CD4-positive, alpha-beta T cell treated with Interleukin-6 at 100 ng/mL for 8 hours (primary cell): ENCODE data around the gene KCNN2.
"Not testable (repeated sequence)": the region's sequence is repeated elsewhere in the genome, so short reads cannot be mapped to it uniquely, and the experiment has no call there.

Source experiments
- DNase-seq: peaks from one replicate; pipeline ENCODE4 v3.0.0-alpha.2; 2020; ENCODE audit warnings: mixed read lengths, low spot score

The KCNN2 gene

DNA sequence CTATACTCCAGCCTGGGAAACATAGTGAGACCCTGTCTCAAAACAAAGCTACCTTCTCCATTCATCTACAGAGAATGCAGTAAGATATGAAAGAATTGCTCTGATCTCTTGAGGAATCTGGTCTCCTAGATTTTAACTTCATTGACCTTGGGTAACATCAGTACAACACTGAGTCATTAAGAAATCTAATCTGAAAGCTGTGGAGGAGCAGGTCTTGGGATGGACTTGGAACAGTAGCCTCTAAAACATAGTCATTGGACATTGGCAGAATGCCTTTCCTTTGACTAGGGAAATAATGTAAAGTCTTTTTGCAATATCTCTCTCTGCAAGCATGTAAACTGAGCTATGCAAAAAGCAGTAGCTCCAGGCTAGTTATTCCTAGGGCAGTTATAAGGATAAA lies 58.1 kb downstream of the KCNN2 start:
- DNase-seq, result no peak

DNA sequence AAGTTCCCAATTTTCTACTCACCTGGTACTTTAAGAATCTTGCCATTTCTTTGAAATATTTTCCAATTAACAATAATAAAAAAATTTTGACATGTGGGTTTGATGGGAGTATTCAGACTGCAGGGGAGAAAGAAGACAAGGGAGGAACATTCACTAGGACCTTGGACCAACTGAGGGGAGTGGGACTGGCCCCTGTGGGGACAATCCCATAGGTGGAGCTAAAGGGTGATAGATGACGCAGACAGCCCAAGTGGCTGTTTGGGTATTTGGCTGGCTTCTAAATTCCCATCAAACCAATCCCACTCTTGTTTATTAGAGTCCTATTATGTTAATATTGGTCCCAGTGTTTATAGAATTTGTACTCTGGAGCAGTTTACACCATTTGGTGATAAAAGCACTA lies 65.3 kb downstream of the KCNN2 start:
- no peak for DNase-seq

DNA sequence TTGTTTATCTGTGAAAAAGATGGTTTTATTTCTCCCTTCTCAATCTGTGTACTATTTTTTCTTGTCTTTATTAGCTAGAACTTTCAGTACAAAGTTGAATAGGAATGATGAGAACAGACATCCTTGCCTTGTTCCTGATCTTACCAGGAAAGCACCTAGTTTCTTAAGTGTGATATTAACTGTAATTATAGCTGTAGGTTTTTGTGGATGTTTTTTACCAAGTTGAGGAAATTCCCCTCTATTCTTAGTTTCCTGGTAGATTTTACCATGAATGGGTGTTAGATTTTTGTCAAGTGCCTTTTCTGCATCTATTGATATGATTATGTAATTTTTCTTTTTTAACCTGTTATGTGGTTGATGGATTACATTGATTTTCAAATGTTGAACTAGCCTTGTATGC lies 68.7 kb downstream of the KCNN2 start:
- DNase-seq, result no peak

DNA sequence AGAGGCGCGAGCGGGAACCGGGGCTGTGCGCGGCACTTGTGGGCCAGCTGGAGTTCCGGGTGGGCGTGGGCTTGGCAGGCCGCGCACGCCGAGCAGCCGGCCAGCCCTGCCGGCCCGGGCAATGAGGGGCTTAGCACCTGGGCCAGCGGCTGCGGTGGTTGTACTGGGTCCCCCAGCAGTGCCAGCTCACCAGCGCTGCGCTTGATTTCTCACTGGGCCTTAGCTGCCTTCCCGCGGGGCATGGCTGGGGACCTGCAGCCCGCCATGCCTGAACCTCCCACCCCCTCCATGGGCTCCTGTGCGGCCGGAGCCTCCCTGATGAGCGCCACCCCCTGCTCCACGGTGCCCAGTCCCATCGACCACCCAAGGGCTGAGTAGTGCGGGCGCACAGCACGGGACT lies 70.8 kb downstream of the KCNN2 start:
- DNase-seq, result not testable (repeated sequence)

DNA sequence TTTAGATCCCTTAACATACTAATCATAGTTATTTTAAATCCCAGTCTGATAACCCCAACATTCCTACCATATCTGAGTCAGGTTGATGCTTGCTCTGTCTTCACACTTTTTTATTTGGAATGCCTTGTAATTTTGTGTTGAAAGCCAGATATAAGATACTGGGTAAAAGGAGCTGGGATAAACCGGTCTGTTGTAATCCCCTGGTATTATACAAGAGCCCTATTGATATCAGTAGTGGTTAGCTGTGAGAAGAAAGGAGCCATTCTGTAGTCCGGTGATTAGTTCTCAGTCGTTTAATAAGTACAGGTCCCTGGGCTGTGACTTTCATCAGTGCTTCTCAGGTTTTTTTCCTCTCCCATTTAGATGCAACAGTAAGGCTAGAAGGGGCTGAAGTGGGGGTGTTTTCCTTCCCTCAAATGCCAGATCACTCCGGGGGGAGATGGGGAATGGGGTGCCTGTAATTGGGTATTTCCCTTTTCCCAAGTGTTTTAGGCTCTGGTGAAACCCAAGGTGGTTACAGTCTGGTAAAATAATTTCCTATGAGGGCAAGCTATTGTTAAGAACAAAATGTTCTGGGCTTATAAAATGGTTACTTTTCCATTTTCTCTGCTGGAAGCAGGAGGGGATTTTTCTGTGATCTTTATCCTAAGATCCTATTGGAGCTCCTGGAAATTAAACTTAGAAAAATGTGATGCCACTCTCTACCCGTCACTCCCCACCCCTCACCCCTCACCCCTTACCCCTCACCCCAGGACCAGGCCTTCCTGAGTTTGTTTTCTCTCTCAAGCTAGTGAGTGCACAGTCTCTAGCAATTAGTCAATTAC lies 72.7 kb downstream of the KCNN2 start:
- no peak for DNase-seq

DNA sequence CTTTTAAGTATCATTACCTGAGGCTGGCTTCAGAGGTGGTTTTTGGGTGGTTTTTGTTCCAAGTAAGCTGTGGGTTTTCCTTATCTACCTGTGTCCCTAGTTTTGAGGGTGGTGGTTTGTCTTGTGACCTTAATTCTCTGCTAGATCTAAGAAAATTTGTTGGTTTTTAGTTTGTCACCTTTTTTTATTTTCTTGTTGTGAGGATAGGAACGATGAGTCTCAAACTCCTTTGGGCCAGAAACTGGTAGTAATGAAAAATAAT lies 73.3 kb downstream of the KCNN2 start:
- DNase-seq, result no peak

DNA sequence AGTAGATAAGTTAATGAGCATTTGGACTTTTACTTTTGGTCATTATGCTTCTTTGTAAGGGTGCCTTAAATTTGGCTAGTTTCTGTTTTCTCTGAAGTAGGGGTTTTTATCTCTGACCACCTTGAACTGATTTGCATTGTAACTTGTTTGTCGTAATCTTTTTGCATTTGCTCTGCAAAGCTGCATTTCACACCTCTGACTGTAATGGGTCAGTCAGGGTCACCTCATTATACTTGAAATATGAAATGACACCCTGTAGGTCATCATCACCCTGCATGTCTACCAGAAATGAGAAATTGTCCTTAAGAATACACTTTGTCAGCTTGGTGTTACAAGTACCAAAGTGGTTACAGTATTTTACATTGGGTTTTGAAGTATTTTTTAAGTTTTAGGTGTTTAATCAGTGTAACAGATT lies 74.0 kb downstream of the KCNN2 start:
- no peak for DNase-seq

DNA sequence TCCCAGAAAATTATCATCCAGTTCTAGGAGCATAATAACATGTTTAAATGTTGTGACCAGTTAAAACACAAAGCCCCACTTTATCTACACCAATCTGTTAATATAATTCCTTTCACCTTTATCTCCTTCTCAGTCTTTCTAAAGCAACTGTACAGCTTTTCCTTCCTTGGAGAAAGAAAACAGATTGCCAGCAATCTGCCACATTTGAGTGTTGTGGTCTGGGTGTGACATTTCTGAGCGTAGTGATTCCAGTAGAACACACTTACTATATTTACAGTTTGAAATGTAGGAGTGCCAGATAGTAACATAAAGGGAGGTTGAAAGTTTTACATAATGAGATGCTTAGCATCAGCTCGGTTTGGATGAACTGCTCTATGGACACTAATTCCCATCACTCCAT lies 76.1 kb downstream of the KCNN2 start:
- no peak for DNase-seq

DNA sequence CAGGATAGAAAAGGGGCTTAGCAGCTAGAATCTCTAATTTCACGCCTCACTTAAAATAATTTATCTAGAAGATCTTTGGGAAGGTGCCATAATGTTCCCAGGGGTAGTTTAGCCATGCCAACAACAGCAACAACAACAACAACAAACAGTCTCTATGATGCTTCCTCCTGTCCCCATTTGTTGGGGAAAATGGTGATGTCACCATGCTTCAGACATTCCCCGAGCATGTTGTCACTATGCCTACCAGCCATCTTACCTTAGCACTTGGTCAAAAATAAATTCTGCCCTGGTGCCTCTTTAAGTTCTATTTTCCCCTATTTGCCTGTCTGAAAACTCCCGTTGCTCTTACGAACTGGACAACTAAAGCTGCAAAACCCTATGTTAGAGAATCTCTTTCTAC lies 76.6 kb downstream of the KCNN2 start:
- no peak for DNase-seq

DNA sequence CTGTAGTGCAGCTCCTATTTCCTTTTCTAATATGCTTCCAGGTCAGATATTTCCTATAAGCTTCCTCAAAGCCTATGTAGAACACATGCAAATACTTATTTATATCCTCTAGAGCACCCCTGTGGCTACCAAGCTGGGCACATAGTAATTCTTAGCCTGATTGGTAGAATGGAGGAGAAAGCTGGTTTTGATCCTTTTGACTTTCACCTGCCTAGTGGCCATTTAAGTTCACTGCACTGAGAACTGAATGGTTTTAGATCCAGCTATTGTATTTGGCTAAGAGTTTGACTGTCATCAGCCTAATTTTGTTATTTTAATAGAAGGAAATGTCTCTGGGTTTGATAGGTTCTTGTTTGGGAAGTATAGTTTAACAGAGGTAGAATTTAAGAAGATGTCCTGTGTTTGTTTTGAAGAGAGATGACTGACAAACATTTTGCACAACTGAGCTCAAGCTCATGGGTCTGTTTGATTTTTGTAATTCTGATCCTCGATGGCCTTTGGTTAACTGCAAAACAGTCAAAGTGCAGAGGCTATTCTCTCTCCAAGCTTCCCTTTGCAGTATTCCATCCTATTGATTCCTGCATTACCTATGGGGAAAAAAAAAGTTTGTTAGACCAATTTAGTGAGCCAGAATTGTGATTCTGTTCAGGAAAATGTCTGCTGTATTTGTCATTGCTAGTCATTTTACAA lies 85.4 kb downstream of the KCNN2 start:
- DNase-seq, result no peak

DNA sequence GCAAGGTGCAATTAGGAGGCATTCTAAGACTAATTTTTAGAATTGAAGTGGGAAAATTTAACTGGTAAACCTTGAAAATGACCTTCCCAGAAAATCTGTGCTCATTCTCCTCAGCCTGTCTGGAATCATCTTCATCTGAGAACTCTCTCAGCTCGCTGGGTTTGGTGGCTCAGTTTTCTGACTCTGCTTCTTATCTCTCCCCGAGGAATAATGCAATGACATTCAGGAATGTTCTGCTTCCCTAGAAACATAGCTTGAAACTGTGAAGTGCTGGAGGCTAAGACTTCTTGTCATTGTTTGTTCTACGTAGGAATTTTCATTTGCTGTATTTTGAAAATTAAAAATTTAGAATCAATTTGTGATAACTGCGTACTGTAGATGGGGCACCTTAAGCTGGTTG lies 86.6 kb downstream of the KCNN2 start:
- no peak for DNase-seq

DNA sequence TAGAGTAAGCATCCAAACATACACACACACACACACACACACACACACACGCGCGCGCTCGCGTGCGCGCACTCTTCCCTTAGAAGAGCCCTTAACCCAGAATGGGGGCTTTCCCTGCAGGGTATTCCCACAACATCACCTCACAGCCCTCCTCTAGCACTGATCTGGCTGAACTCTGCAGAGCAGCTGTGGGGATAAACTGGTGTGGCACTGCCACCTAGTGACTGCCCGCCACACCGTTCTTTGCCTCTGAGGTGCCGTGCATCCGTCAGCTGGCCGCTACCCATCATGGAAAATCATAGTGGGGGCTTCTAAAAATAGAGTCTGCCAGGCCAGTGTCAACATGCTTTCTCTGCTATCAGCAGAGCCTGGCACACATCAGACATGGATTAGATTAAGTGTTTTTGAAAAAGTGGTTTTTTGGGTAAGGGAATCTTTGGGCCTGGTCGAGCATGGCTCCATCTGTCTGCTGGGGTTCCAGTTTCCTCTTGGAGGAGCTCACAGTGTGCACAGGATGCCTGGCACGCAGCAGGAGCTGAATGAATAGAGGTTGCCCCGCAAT lies 88.1 kb downstream of the KCNN2 start:
- peak; percentile 2 for DNase-seq

DNA sequence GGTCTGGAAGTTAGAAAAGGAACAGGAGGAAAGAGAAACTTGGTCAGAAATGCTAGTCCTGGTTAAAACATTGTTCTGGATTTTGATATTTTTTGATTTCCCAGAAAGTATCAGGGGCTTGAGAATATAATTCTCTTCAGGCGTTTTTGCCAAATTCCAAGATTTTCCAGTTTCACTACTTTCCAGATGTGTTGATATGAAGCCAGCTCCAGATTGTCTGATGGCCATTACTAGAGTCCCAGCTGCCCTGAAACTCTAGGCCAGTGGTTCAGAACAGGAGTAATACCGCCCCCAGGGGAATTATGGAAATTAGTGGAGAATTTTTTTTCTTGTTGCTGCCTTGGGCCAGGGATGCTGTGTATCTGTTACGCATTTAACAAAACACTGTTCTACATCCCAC lies 88.6 kb downstream of the KCNN2 start:
- DNase-seq, result no peak

DNA sequence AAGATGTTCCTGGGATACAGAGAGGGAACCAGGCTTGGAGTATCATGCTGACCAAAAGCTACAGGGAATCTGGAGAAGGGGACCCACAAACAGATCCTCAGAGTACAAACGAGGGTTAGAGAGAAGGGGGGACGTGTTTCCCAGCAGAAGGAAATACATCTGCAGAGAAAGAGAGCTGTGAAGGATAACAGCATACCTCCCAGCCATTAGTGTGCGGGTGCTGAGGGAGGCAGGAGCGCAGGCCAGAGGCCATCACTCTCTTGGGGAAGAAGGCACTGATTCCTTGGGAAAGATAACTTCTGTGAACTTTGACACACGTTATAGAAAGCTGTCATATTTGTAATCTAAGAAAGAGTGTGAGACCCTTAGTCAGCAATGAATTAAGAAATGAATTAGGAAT lies 96.9 kb downstream of the KCNN2 start:
- DNase-seq, result no peak

DNA sequence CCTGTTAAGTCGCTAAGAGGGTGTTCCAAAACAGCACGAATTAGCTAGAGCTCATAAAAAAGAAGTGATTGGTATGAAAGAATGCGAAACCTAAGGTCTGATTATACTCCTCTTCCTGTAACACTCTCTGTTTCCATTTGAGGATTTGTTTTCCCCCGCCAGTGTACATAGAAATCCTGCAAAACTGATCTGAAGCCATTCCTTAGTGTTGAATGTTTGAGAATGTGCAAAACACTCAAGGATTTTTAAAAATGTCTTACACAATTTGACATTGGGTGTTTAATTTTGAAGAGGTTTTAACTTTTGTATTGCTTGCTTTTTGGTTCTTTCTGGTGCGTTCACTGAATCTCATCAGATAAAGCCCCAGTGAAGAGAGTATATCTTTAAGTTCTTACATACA lies 105.3 kb downstream of the KCNN2 start:
- no peak for DNase-seq

DNA sequence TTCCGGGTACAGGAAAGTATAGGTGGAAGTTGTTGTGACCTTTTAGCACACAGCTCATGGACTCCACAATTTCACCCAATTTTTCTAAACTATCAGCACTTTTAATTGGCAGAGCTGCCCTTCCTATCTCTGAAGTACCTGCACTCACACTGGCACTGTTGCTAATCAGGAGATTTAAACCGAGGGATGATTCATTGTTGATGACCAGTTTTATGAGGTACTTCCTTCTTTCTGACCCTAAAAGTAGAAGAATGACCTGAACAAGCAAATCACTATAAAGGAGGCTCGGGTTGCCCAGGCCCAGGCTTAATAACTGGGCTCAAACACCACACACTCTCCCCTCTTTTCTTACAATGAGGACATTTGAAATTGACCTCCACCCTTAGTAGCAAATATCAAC lies 105.9 kb downstream of the KCNN2 start:
- no peak for DNase-seq

DNA sequence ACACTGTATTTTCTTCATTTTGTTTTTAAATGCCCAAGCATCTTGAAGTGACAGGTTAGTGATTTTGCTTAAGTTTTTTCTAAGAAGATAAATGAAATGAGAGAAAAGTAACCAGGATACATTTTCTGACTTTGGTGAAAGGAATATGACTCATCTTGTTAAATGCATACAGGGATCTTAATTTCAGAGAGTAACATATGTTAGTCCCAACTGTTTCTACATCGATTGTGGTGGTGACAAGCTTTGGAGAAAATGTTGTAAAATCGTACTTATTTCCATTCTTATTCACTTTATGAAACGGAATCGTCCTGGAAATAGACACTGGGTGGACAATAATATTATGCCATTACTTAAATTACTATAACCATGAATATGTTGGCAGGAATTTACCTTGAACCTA lies 107.5 kb downstream of the KCNN2 start:
- no peak for DNase-seq

DNA sequence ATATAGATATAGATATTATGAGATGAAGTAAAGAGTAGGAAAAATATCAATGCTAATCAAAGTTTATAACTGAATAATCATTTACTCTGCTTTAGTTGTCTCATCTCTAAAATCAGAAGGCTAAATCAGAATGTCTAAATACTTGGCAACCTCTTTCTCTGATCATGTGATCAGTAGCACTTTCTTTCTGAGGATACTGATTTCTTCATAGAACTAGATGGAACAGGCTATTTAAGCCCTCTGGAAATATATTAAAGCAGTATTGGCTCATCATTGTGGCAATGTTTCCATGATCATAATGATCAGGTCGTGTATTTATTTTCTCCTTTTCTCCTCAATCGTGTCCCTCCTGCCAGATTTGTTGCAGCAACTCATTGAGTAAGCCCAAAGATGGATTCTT lies 109.7 kb downstream of the KCNN2 start:
- no peak for DNase-seq

DNA sequence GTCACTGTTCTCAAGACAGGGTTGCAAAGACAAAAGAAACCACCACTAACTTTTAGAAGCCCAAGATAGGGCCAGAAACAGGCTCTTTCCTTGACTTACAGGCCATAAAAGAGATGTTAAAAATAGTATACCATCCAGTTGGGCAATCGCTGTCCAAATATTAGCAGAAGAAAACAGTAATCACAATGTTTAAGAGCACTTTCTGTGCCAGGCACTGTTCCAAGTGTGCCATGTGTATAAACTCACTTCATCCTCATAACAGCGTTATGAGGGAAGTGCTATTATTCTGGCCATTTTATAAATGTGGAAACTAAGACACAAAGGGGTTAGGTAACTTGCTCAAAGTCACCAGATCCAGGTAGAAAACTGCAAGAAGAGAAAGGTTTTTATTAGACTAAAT lies 111.7 kb downstream of the KCNN2 start:
- no peak for DNase-seq

DNA sequence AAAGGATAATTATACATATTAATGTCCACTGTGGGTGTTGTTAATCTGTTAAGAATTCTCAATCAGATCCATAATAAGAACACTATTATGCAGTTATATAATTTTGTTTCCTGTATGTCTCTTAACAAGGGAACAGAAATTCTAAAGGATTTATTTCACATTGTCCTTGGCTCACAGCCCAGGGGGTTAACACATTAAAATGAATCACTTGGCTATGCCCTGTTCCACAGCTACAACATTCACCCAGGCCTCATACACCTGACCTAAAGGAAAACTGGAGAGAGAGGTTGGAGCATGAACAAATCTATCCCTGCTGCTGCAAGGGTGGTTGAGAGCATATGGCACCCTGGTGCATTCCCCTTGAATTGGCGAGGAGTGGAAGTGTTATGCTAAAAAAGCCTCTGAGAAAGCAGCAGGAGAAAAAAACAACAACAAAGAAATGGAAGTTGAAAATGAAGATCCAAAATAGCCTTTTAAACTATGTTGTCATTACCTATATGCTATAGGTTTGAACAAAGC lies 116.0 kb downstream of the KCNN2 start:
- no peak for DNase-seq

DNA sequence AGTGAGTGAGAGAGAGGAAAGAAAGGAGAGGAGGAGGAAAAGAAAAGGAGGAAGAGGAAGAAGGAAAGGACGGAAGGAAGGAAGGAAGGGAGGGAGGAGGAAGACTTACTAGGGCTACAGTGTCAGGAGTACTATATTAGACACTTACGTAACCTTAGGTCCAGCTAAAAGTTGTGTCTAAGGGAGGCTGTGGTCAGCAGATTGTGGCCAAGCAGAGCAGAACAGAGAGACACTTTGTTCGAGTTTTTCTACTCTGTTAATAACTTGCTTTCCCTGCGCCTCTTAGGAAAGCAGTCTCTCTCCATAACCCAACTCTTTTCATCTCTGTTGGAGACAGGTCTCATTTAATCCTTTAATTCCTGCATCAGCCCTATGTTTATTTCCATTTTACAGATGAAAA lies 138.9 kb downstream of the KCNN2 start:
- DNase-seq, result no peak

DNA sequence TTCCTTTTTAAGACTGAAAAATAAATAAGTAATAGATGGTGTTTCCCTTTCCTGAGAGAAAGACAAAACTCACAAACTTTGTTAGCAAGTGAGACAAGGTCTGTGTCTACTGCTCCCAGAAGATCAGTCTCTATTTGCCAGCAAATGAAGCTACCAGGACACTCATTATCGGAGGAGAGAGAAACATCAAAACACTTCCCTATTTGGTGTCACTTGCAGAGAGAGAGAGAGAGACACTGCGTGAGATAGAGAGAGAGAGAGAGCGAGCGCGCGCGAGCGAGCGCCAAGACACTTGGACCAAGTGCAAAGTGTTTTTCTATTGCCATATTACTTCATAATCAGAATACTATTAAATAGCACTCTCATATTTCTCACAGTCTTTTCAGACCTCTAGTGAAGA lies 142.7 kb downstream of the KCNN2 start:
- no peak for DNase-seq

DNA sequence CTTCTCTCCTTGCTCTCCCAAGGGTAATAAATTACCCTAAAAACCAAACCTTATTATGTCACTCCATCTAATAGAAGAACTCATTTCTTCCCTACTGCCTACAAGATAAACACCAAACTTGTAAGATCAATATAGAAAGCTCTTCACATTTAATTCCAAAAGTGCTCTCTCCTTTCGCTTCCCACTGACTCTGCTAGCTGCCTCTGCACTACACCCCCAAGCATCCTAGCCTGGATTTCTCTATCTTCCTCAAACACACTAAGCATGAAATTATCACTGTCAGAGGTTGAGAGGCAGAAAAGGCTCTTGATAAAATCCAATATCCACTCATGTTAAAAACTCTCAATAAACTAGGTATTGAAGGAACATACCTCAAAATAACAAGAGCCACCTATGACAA lies 162.4 kb downstream of the KCNN2 start:
- no peak for DNase-seq

DNA sequence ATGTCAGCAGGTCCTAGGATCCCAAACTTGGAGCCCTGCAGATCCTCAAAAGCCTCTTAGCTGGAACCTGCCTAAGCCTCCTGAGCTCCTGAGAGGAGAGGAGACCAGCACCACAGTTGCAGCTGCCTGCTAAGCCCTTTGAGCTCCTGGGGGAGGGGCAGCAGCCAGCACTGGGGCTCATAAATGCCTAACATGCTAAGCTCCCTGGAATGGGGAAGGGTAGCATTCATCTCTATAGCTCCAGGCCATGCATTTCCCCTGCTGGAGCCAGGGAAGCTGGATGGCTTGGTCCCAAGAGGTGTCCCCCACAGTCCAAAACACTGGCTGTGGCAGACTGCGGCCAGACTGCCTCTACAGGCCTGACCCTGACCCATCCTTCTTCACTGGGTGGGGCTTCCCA lies 182.7 kb downstream of the KCNN2 start:
- DNase-seq, result no peak
